Ecto neural progenitor cell (in vitro differentiated cells): ENCODE measurements around the gene SCUBE1.
A peak's percentile ranks its signal among the peaks of the same experiment; 100 is the strongest.
"Not testable (repeated sequence)": the region's sequence is repeated elsewhere in the genome, so short reads cannot be mapped to it uniquely, and the experiment has no call there.

ENCODE experiments used
- DNase-seq: peaks from one replicate; pipeline ENCODE4 v3.0.0-alpha.2; 2018; ENCODE audit warnings: low spot score

SCUBE1 gene

GRCh38 chr22:43356881-43357280 is 13.7 kb upstream of the SCUBE1 start:
- DNase-seq = no peak

DNA sequence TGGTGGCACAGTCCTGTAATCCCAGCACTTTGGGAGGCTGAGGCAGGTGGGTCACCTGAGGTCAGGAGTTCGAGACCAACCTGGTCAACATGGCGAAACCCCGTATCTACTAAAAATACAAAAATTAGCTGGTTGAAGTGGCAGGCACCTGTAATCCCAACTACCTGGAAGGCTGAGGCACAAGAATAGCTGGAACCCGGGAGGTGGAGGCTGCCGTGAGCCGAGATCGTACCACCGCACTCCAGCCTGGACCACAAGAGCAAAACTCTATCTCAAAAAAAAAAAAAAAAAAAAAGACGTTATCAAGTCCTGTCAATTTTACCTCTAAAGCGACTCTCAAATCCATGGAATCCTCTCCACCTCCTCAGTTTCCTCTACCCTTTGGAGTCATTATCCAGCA is 12.5 kb upstream of the SCUBE1 start:
- not testable (repeated sequence) for DNase-seq

DNA sequence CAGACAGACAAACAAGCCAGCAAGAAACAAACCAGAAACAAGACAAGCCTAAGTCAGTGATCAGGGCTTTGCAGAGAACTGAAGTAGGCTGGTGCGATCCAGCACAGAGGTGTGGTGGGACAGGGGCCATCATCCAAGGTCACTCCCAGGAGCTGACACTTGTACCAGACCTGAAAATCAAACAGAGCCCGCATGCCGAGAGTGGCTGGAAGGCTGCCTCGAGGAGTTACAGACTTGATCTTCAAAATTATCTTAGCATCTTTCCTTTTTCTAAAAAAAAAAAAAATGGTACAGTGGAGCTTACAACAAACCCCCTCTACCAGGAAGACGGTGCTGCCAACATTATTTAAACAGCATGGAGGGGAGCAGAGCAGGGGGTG is 8.8 kb upstream of the SCUBE1 start:
- no peak for DNase-seq

DNA sequence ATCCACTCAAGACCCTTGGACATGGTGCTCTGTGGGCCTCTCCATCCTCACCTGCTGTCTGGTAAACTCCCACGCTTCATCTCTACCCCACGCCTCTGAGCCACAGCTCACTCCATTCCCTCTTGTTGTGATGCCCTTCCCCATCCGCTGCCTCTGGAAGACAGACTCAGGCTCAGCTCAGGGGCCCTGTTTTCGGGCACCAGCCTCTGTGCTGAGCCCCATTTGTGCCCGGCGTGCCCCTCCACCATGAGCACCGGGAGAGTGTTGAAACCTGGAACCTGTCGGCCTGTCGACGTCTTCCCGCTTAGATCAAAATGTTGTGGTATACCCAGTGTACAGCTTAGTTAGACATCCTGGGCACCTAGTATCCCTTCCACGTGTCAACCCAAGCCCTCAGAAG is 6.5 kb upstream of the SCUBE1 start:
- DNase-seq = no peak

DNA sequence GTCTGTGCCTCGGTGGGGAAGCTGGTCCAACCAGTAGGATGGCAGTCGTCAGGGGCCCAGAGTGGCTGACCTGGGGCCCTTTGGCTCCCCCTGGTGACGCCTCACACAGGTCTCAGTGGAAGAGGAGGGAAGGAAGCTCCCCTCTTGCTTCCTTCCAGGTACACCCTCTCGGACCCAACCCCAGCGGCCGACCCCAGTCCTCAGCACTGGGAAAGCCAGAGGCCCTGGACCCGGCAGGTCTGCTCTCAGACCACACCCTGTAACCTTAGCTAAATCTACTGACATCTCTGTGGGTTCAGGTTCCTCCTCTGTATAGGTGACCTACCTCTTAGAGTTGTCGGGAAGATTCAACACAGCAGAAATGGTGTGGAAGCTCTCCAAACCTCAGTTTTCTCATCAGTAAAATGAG is 3.4 kb upstream of the SCUBE1 start:
- peak; percentile 77 for DNase-seq

- no peak for DNase-seq
These were observed 2.7 kb upstream of the SCUBE1 start for GRCh38 chr22:43345761-43346301.

DNA sequence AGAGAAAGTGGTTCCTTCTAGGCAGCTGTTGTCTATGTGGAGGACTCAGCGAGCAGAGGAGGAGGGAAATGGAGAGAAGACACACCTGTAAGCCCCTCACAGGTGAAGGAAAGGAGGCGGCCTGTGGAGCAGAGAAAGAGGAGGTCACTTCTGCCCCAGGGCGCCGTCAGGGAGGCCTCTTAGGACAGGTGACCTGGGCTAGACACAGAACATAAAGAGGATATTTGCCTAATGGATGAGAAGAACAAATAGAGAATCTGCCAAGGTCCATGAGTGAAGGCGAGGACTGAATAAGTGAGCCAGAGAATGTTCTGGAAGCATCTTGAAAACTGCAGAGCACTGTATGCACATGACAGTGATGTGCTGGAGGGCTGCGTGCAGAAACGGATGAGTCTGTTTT is 2.2 kb upstream of the SCUBE1 start:
- no peak for DNase-seq

DNA sequence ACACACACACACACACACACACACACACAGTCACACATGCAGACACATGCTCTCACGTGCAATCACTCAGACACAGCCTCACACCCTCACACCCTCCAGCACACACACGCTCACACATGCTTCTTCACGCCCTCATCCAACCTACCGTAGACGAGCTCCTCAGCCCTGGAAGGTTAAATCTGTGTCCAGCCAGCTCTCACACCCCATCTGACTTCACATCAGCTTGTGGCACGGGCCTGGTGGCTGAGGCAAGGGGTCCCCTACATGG is 1.3 kb upstream of the SCUBE1 start:
- no peak for DNase-seq

DNA sequence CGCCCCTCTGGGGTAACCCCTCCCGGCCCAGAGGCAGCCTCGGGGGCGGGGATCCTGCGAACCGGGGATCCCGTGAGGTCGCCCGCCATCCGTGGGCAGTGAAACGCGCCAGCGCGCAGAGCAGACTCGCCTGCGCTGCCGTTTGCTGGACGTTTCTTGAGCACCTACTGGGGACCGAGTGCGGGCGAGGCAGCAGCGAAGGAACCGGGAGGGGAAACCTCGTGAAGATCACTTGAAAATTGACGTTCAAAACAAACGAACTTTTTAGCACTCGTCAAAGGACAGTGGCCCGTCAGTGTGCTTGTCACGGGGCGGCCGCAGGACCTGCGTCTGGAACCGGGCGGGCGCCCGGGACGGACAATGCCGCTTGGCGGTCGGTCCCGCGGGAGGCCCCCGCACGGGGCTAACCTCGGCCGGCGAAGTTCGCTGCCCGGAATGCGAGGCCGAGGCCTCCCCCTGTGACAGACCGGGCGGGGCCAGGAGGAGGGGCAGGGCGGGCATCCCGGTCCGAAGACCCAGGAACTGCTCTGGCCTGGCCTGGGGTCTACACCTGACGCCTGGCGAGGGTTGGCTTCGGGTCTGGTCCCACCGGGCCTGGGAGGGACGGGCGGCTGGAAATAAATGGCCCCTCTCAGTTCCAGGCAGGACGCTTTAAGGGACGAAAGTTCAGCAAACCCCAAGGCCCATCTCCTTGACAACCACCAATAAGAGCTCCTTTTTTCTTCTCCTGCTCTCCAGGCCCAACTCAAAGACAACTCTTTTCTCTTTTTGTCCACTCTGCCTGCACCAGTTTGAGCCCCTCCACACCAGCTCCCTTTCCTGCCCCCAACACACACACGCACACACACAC is 723 bp upstream of the SCUBE1 start:
- peak; percentile 72 for DNase-seq

DNA sequence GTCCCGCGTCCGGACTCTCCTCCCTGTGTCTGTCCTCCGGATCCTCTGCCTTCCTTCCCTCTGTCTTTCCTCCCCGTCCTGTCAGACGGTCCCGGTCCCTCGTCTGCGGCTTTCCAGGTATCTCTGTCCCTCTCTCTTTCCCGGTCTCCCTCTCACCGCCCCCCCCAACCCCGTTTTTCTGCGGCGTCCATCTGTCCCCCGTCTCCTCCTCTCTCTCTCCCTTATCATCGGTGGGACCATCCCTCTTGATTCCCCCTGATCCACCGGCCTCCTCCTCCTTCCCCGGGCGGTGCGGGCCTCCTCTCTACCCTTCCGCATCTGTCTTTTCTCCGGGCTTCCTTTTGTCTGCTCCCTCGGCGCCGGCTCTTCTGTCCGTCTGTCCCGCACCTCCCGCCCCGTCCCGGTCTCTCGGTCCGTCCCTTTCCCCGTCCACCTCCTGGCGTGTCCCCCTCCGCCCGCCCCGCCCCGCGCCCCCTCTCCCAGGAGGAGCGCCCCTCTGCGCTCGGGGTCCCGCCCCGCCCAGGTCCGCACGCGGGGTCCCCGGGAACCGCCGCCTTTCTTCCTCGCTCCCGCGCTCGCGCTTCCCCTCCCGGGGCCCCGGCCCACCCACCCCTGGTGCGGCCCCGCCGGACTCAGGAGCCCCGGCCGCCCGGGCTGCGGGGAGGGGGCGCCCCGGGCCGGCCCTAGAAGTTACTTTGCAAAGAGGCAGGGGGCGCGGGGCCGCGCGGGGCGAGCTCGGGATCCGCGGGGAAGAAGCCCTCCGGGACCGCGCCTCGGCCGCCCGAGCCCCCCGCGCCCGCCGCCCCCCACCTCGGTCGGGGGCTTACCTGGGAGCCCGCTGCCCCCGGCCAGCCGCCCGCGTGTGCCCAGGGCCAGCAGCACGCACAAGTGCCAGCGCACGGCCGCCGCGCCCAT is 568 bp downstream of the SCUBE1 start:
- no peak for DNase-seq

DNA sequence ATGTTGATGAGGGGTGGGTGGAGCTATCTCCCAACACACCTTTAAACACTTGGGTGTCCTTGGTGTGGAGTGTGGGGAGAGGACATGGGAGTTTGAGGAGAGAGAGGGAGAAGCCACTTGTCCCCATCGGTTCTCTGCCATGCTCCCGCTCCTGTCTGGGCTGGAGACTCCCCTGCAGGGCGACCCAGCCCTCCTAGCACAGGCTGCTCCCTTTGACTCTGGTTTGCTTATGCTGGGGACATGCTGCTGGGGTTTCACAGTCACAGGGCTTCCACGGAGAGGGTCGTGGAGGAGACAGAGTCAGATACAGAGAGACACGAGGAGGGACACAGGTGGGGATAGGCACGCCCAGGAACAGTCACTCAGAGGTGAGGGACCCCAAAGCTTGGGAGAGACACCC is 1.6 kb downstream of the SCUBE1 start:
- no peak for DNase-seq

DNA sequence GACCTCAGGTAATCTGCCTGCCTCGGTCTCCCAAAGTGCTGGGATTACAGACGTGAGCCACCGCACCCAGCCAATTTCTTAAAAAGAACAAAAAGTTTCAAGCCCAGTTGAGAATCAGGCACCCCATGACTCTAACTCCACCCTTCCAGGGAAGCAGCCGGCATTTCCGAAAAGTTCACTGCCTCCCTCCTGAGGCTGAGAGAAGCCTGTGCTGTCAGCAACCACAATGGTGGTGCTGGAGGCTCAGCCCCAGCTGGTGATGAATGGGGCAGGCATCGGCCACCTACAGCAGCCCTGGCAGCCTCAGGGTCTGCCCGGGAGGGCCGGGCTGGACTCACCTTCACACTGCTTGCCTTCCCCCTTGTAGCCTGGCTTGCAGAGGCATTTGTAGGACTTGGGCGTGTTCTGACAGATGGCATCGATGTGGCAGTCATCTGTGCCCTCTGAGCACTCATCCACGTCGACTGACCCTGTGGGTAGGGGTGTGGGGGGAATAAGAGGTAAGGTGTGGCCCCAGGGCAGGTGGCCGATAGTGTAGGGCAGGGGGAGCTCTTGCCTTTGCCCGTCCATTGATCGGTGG is 4.3 kb downstream of the SCUBE1 start:
- DNase-seq = no peak

DNA sequence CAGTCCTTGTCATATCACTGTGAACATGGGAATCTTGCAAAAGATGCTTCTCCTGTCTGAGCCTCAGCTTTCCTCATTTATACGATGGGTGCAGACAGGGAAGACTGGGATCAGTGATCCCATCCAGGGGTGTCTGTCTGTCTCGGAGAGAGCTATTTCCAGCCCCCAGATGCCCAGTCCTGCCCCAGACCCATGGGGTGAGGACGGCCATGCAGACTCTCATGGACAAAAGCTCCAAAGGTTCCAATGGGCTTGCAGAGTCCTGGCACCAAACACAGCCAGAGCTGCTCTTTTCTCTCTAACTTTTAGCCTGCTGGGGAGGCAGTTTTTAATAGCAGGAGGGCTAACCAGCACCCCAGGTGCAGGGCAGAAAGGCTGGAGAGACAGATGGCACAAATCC is 5.2 kb downstream of the SCUBE1 start:
- DNase-seq = no peak

DNA sequence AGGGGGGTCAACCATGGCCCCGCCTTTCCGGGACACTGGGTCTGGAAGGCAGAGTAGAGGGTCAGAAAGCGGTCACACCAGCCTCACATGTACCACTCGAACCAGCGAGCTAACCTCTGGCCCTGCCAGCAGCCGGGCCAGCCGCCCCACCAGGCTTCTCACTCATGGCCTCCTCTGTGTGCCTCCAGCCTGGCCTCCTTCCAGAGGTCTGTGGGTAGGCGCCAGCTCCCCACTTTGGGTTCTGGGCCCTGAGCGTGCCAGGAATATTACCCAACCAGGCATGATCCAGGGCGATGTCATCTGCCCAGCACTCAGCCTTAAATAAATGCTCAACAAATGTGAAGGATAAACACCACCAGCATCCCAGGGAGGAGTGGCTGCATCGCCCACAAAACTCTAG is 5.8 kb downstream of the SCUBE1 start:
- DNase-seq = no peak

DNA sequence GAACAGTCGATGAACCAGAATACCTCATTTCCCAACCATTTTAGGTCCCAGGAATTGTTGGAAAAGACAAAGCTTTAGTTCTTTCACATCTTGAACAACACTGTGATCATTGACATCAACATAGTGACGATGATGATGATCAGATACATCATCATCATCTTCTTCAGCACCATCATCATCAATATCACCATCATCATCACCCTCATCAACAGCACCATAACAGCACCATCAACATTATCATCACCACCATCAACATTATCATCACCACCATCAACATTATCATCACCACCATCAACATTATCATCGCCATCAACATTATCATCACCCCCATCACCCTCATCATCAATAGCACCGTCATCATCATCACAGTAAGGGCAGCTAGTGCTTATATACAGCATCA is 8.8 kb downstream of the SCUBE1 start:
- no peak for DNase-seq

- DNase-seq = no peak
These were observed 9.2 kb downstream of the SCUBE1 start for GRCh38 chr22:43333978-43334377.

- DNase-seq = no peak
These were observed 10.0 kb downstream of the SCUBE1 start for GRCh38 chr22:43333156-43333555.

DNA sequence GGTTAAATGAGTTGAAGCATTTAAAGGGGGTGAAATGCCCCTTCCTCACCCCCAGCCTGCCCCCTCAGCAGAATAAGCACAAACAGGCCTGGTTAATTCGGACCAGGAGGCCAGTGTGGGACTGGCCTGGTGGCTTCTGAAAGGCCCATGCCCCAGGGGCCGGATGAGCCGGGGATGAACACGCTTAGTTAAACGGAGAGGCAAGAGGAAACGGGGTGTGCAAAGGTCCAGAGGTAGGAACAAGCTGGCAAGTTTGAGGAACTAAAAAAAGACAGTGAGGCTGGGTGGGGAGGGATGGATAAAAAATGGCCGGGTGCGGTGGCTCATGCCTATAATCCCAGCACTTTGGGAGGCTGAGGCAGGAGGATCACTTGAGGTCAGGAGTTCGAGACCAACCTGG is 11.5 kb downstream of the SCUBE1 start:
- DNase-seq = no peak

DNA sequence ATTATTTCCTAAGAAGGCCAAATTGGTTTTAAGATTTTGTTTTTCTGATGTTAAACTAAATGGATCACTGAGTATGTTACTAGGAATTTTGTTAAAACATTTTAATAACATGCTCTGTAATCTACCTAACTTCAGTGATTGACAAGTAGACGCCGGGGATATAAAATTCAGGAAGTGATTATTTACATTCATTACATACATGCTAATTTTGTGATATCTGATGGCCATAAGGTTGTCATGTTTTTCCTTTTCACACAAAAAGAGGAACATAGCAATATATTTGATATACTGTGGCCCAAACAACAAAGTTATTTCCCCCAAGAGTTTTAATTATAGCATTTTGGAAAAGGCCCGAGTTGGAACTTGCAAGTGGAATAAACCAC is 12.1 kb downstream of the SCUBE1 start:
- DNase-seq = no peak

- DNase-seq = no peak
These were observed 12.7 kb downstream of the SCUBE1 start for GRCh38 chr22:43330178-43331068.

DNA sequence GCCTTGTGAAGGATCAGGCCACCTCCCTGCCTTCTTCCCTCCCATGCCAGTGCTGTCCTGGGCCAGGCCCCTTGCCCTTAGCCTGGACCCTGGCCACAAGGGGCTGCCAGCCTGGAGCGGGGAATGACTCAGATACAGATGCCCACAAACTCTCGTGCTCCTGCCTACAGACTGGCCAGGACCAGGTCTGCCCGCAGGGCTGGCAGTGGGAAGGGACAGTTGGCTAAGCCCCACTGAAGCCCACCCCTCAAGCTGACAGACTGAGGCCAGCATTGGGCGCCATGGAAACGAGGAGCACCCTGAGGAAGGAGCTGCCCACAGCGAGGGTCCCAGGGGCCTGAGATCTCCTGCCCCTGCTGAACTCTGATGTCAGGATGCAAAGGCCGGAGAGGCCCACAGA is 14.1 kb downstream of the SCUBE1 start:
- DNase-seq = no peak

DNA sequence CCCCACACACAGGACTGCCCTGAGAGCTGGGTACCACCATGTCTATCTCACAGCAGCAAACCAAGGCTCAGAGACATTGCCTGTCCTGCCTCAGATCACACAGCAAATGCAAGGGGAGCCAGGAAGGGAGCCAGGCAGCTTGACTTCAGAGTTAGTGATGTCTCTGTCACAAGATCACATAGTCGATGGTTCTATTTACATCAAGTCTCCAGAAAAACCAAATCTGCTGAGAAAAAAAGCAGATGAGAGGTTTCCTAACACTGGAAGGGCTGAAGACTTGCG is 16.1 kb downstream of the SCUBE1 start:
- DNase-seq = no peak
